HepG2 (cell line): Measurements from ENCODE around the gene PYCR2. TPM values are rescaled to one million over a fixed set of nuclear protein-coding genes. Genes with fewer than 3 reads are reported as not detected.
A peak's percentile ranks its signal among the peaks of the same experiment; 100 is the strongest.

Experiments
- ARID3A ChIP-seq: IDR thresholded peaks from 2 replicates; pipeline ENCODE4 v1.6.1; 2012; ENCODE audit warnings: low read depth, low read length, improper control_type of control experiment
- ARID5B ChIP-seq: IDR thresholded peaks from 2 replicates; pipeline ENCODE4 v1.4.0; 2020; ENCODE audit warnings: mild to moderate bottlenecking, missing genetic modification reagents
- ASH2L ChIP-seq: fragments of 300-600, 200-600 bp; sonication (generic); IDR thresholded peaks from 2 replicates; pipeline ENCODE4 v1.7.0; 2017; ENCODE audit warnings: low read depth, mild to moderate bottlenecking, moderate library complexity, mixed read lengths, low read length; ENCODE audit not compliant: insufficient read length
- CTCF ChIP-seq: sonication (generic); formaldehyde crosslinking; IDR thresholded peaks from 2 replicates; pipeline ENCODE4 v1.5.0; 2020; ENCODE audit warnings: mild to moderate bottlenecking, missing genetic modification reagents, moderate library complexity
- FOSL2 ChIP-seq: sonication (generic); formaldehyde crosslinking; IDR thresholded peaks from 2 replicates; pipeline ENCODE4 v1.4.0; 2020; ENCODE audit warnings: missing genetic modification reagents
- FOXA3 ChIP-seq: IDR thresholded peaks from 2 replicates; pipeline ENCODE4 v1.6.1; 2016; ENCODE audit warnings: missing genetic modification reagents, missing compliant biosample characterization
- FOXK2 ChIP-seq: fragments of 450-650 bp; IDR thresholded peaks from 2 replicates; pipeline ENCODE4 v1.6.1; 2016
- HNRNPK ChIP-seq: fragments of 200-400 bp; formaldehyde crosslinking; IDR thresholded peaks from 2 replicates; pipeline ENCODE4 v1.6.1; 2018; ENCODE audit warnings: low read length, low read depth, moderate library complexity, mild to moderate bottlenecking; ENCODE audit not compliant: poor library complexity, severe bottlenecking
- HNRNPLL ChIP-seq: fragments of 200-400 bp; formaldehyde crosslinking; IDR thresholded peaks from 2 replicates; pipeline ENCODE4 v1.6.1; 2017; ENCODE audit warnings: mild to moderate bottlenecking, low read depth, low read length; ENCODE audit not compliant: poor library complexity, severe bottlenecking
- MYC ChIP-seq: sonication (generic); formaldehyde crosslinking; IDR thresholded peaks from 2 replicates; pipeline ENCODE4 v1.9.0; 2021; ENCODE audit warnings: missing genetic modification reagents, borderline replicate concordance
- PHF21A ChIP-seq: sonication (generic); formaldehyde crosslinking; IDR thresholded peaks from 2 replicates; pipeline ENCODE4 v1.5.0; 2020; ENCODE audit warnings: mild to moderate bottlenecking, missing genetic modification reagents
- SAP130 ChIP-seq: IDR thresholded peaks from 2 replicates; pipeline ENCODE4 v1.6.1; 2016; ENCODE audit warnings: low read depth
- SOX6 ChIP-seq, 2 experiments: fragments of 450-650 bp in 1 of 2; sonication (generic) in 1 of 2; formaldehyde crosslinking in 1 of 2; IDR thresholded peaks; 2 replicates each; pipeline versions ENCODE4 v1.4.0 to v1.6.1; 2017 to 2020; ENCODE audit warnings: antibody characterized with exemption in 1 of 2, mild to moderate bottlenecking in 1 of 2, missing genetic modification reagents in 1 of 2
- SYNCRIP ChIP-seq: fragments of 200-400 bp; formaldehyde crosslinking; IDR thresholded peaks from 2 replicates; pipeline ENCODE4 v1.6.1; 2018; ENCODE audit warnings: mild to moderate bottlenecking, low read depth, low read length; ENCODE audit not compliant: insufficient read depth
- ZNF687 ChIP-seq: sonication (generic); formaldehyde crosslinking; IDR thresholded peaks from 2 replicates; pipeline ENCODE4 v1.5.1; 2020; ENCODE audit warnings: mild to moderate bottlenecking, missing genetic modification reagents, moderate library complexity
- polyA plus RNA-seq, 8 experiments: library from polyadenylated mRNA; depleted of rRNA in 3 of 8; stranded (reverse) in 7 of 8; unstranded in 1 of 8; fragments of >200 nt; fragmentation: Illumina TruSeq in 4 of 8; extraction: Trizol in 4 of 8; gene quantifications; 2 replicates each; pipeline versions ENCODE4 v1.2.1 to v1.2.3, GENCODE V29; 2011 to 2016; ENCODE audit warnings: low read depth in 4 of 8, missing spikeins in 1 of 8, mixed read lengths in 1 of 8; ENCODE audit not compliant: insufficient read depth in 1 of 8
- total RNA-seq, 5 experiments: library from RNA; depleted of rRNA; stranded (reverse); fragments of >200 nt; fragmentation: Illumina TruSeq; extraction: Trizol; gene quantifications; 2 replicates each; pipeline ENCODE4 v1.2.3, GENCODE V29; 2016; ENCODE audit warnings: low read depth in 1 of 5

PYCR2 gene
- total and polyA plus RNA-seq, 2 of the 13 experiments (the other 11 are each of a cell fraction or from before 2014, with no cell fraction given), result 47.2 to 47.8 TPM

- TF ChIP-seq CTCF (CRISPR knock-in tag) (0 out of 2 replicates have a peak, but pooled peaks have one; percentile 5), HNRNPLL (peak; percentile 16), FOXA3 (CRISPR knock-in tag) (peak; percentile 80; the same call in 1 of the 2 replicates), HNRNPK (no peak), ASH2L (peak; percentile 18), FOXK2 (no peak), ZNF687 (CRISPR knock-in tag) (peak; percentile 73; the same call in 1 of the 2 replicates), FOSL2 (CRISPR knock-in tag) (peak; percentile 87), SYNCRIP (no peak), MYC (CRISPR knock-in tag) (no peak), ARID5B (peak; percentile 53), SOX6 (IDR thresholded peaks at IDR 0.05) (no peak), SOX6 (CRISPR knock-in tag; IDR thresholded peaks at IDR 0.05) (0 out of 2 replicates have a peak, but pooled peaks have one; percentile 12), ARID3A (0 out of 2 replicates have a peak, but pooled peaks have one; percentile 31), SAP130 (peak; percentile 75), PHF21A (0 out of 2 replicates have a peak, but pooled peaks have one; percentile 19)
Measured at GRCh38 chr1:225886159-225887029, 37.7 kb downstream of the PYCR2 start (continued).
